SK-N-SH (cell line): ENCODE results near the gene ZSCAN10. TPM values are rescaled to one million over a fixed set of nuclear protein-coding genes. Genes with fewer than 3 reads are reported as not detected.

Experiments used
- CTCF ChIA-PET: fragments of 300-600, 350-600 bp; formaldehyde crosslinking; extraction: SDS; loops from one replicate; lab custom pipeline; 2021; lab: Yijun Ruan, JAX
- POLR2A ChIA-PET: fragments of 350-600 bp; sonication (Branson Sonifier 250); formaldehyde crosslinking; extraction: SDS; loops from one replicate; lab custom pipeline; 2020; ENCODE audit warnings: antibody characterized with exemption, inconsistent platforms; lab: Yijun Ruan, JAX
- DNase-seq: peaks from one replicate; pipeline ENCODE4 v3.0.0; 2012
- H2AFZ ChIP-seq: fragments of 200-600 bp; sonication (generic); 2 replicates; pipeline ENCODE4 v1.8.1; 2016; ENCODE audit warnings: antibody characterized with exemption, mild to moderate bottlenecking, low read depth
- H3F3A ChIP-seq: fragments of 200-600 bp; sonication (generic); replicated peaks from 2 replicates; pipeline ENCODE3; 2016; ENCODE audit warnings: antibody characterized with exemption, mild to moderate bottlenecking; ENCODE audit not compliant: insufficient read depth
- H3K27ac ChIP-seq, 2 experiments: fragments of 200-500 bp in 1 of 2; fragments of 200-600 bp in 1 of 2; sonication (Bioruptor generic) in 1 of 2; sonication (generic), shearing (Covaris generic) in 1 of 2; 2 replicates each; pipeline versions ENCODE4 v1.5.1 to v1.6.1; 2014 to 2016; ENCODE audit warnings: low read depth in 2 of 2, inconsistent platforms in 1 of 2, low read length in 1 of 2, mild to moderate bottlenecking in 1 of 2, mixed read lengths in 1 of 2
- H3K27me3 ChIP-seq: fragments of 200-600 bp; sonication (generic), shearing (Covaris generic); 2 replicates; pipeline ENCODE4 v1.6.1; 2016; ENCODE audit warnings: mixed run types; ENCODE audit not compliant: insufficient read depth
- H3K36me3 ChIP-seq, 2 experiments: fragments of 200-500 bp in 1 of 2; fragments of 200-600 bp in 1 of 2; sonication (Bioruptor generic) in 1 of 2; sonication (generic) in 1 of 2; replicated peaks in 1 of 2; 2 replicates each; pipeline versions ENCODE3 to v1.5.1; 2014 to 2016; ENCODE audit warnings: low read length in 1 of 2, mild to moderate bottlenecking in 1 of 2; ENCODE audit not compliant: insufficient read depth in 2 of 2, control insufficient read depth in 1 of 2
- H3K4me1 ChIP-seq, 2 experiments: fragments of 200-500 bp in 1 of 2; fragments of 200-600 bp in 1 of 2; sonication (Bioruptor generic) in 1 of 2; sonication (generic), shearing (Covaris generic) in 1 of 2; 2 replicates each; pipeline versions ENCODE4 v1.5.1 to v1.6.1; 2014 to 2016; ENCODE audit warnings: low read depth in 1 of 2, low read length in 1 of 2, mixed run types in 1 of 2; ENCODE audit not compliant: insufficient read depth in 2 of 2, control insufficient read depth in 1 of 2
- H3K4me2 ChIP-seq: fragments of 200-600 bp; sonication (generic), shearing (Covaris generic); 2 replicates; pipeline ENCODE4 v1.6.1; 2017; ENCODE audit warnings: mixed run types
- H3K4me3 ChIP-seq, 2 experiments: fragments of 200-500 bp in 1 of 2; fragments of 200-600 bp in 1 of 2; sonication (Bioruptor generic) in 1 of 2; sonication (generic), shearing (Covaris generic) in 1 of 2; 2 replicates each; pipeline versions ENCODE4 v1.5.1 to v1.8.1; 2014 to 2016; ENCODE audit warnings: low read depth in 2 of 2, inconsistent platforms in 1 of 2, low read length in 1 of 2, mild to moderate bottlenecking in 1 of 2, mixed read lengths in 1 of 2, moderate library complexity in 1 of 2
- H3K79me2 ChIP-seq: fragments of 200-600 bp; sonication (generic); 2 replicates; pipeline ENCODE4 v1.8.1; 2017; ENCODE audit warnings: mild to moderate bottlenecking; ENCODE audit not compliant: insufficient read depth
- H3K9ac ChIP-seq: fragments of 200-600 bp; sonication (generic); 2 replicates; pipeline ENCODE4 v1.6.1; 2017; ENCODE audit warnings: mixed run types
- H3K9me2 ChIP-seq: fragments of 200-600 bp; sonication (generic); 2 replicates; pipeline ENCODE4 v1.6.1; 2017; ENCODE audit warnings: mixed run types
- H3K9me3 ChIP-seq: fragments of 200-600 bp; sonication (generic); 2 replicates; pipeline ENCODE4 v1.6.1; 2017; ENCODE audit warnings: mixed run types, mild to moderate bottlenecking, moderate library complexity
- H4K20me1 ChIP-seq: fragments of 200-600 bp; sonication (generic); 2 replicates; pipeline ENCODE4 v1.6.1; 2017; ENCODE audit warnings: mild to moderate bottlenecking, mixed run types; ENCODE audit not compliant: insufficient read depth
- CHD2 ChIP-seq: fragments of 150-350 bp; IDR thresholded peaks from 2 replicates; pipeline ENCODE4 v1.6.1; 2018; ENCODE audit warnings: low read length; ENCODE audit not compliant: partially characterized antibody
- ELF1 ChIP-seq: IDR thresholded peaks from 2 replicates; pipeline ENCODE4 v1.4.0; 2012
- EP300 ChIP-seq, 2 experiments: IDR thresholded peaks; 2 replicates each; pipeline versions ENCODE4 v1.4.0 to v1.6.1; 2012; ENCODE audit warnings: borderline replicate concordance in 1 of 2, low read depth in 1 of 2, low read length in 1 of 2
- FOSL2 ChIP-seq: IDR thresholded peaks from 2 replicates; pipeline ENCODE4 v1.4.0; 2012; ENCODE audit warnings: low read depth, mild to moderate bottlenecking, moderate library complexity, borderline replicate concordance
- FOXJ3 ChIP-seq: sonication (generic); formaldehyde crosslinking; IDR thresholded peaks from 2 replicates; pipeline ENCODE4 v1.5.1; 2020; ENCODE audit warnings: mild to moderate bottlenecking, missing genetic modification reagents
- FOXM1 ChIP-seq: IDR thresholded peaks from 2 replicates; pipeline ENCODE4 v1.4.0; 2012; ENCODE audit warnings: low read depth, mild to moderate bottlenecking
- GABPA ChIP-seq: IDR thresholded peaks from 2 replicates; pipeline ENCODE4 v1.4.0; 2012; ENCODE audit warnings: low read depth, mild to moderate bottlenecking
- MAX ChIP-seq: IDR thresholded peaks from 2 replicates; pipeline ENCODE4 v1.4.0; 2012; ENCODE audit warnings: low read depth
- MXI1 ChIP-seq: IDR thresholded peaks from 2 replicates; pipeline ENCODE4 v1.6.1; 2012; ENCODE audit warnings: mild to moderate bottlenecking, low read depth, low read length, improper control_type of control experiment
- NRF1 ChIP-seq: IDR thresholded peaks from 2 replicates; pipeline ENCODE4 v1.6.1; 2012; ENCODE audit warnings: low read depth, mild to moderate bottlenecking, low read length
- RAD21 ChIP-seq: IDR thresholded peaks from 2 replicates; pipeline ENCODE4 v1.6.1; 2012; ENCODE audit warnings: mild to moderate bottlenecking, low read length
- RXRA ChIP-seq: IDR thresholded peaks from 2 replicates; pipeline ENCODE4 v1.4.0; 2012; ENCODE audit warnings: low read depth, mild to moderate bottlenecking, borderline replicate concordance
- SMC3 ChIP-seq: IDR thresholded peaks from 2 replicates; pipeline ENCODE4 v1.6.1; 2012; ENCODE audit warnings: low read depth, low read length, improper control_type of control experiment
- TAF1 ChIP-seq: IDR thresholded peaks from 2 replicates; pipeline ENCODE4 v1.6.1; 2012; ENCODE audit warnings: low read depth, mild to moderate bottlenecking, low read length, moderate library complexity, borderline replicate concordance
- TCF12 ChIP-seq: IDR thresholded peaks from 2 replicates; pipeline ENCODE4 v1.4.0; 2012
- TEAD4 ChIP-seq: IDR thresholded peaks from 2 replicates; pipeline ENCODE4 v1.4.0; 2012; ENCODE audit warnings: mild to moderate bottlenecking, borderline replicate concordance; ENCODE audit not compliant: insufficient read depth
- WGBS: methylation state at CpG from one replicate; pipeline ENCODE4 v1.1.6; 2017; ENCODE audit warnings: low lambda C conversion rate; 5-methylcytosine and 5-hydroxymethylcytosine counted together
- polyA plus RNA-seq, 3 experiments: library from polyadenylated mRNA; depleted of rRNA; stranded (reverse); fragments of >200 nt; gene quantifications; 2 replicates each; pipeline ENCODE4 v1.2.3, GENCODE V29; 2012
- TF ChIP-seq, protein P1 (sequence below): IDR thresholded peaks from 2 replicates; pipeline ENCODE4 v1.4.0; 2012; ENCODE audit warnings: low read depth, borderline replicate concordance
- TF ChIP-seq, protein P2 (sequence below): IDR thresholded peaks from 2 replicates; pipeline ENCODE4 v1.6.1; 2012; ENCODE audit warnings: mild to moderate bottlenecking, low read depth, low read length, moderate library complexity
- TF ChIP-seq, protein P3 (sequence below): fragments of 150-350 bp; IDR thresholded peaks from 2 replicates; pipeline ENCODE4 v1.6.1; 2017; ENCODE audit warnings: antibody characterized with exemption, low read length, low read depth, borderline replicate concordance

Gene ZSCAN10
- polyA plus RNA-seq, 1 of the 3 experiments (the other 2 are of a cell fraction): 0.05 TPM

DNA sequence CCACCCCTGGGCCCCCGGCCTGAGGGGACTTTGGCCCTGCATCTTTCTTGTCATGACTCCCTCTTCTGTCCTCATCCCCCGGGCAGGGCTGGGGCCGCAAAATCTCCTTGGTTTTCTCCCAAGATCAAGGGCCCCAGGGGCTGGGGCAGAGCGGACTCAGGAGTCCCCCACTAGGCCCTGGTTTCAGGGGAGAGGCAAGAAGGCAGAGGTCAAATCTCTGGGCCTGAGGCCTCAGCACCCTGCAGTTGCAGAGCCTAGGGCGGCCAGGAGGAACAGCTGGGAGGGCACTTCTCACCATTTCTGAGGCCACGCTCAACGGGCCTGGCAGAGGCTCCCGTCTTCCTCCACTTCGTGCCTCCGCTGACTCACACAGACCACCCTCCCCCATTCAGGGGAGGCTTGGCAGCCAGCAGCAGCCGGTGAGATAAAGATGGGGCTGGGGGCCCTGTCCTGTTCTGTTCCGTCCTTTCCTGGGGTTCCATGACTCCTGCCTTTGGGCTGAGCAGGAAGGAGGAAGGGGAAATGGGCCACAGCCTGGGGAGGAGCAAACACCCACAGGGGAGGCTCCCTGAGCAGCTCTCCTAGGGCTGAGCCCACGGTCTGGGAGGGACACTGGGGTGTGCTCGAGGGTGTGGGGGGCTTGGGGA is 12.4 kb downstream of the ZSCAN10 start (continued):
- no peak for TF ChIP-seq FOXJ3 (CRISPR knock-in tag)
- no peak for TF ChIP-seq CHD2
- no peak for TF ChIP-seq MXI1
- TF ChIP-seq TAF1: no peak
- TF ChIP-seq RXRA: no peak
- TF ChIP-seq TCF12: no peak
- TF ChIP-seq EP300 (IDR thresholded peaks at IDR 0.05; ENCODE audit: borderline replicate concordance in 1 of 2, low read depth in 1 of 2, low read length in 1 of 2): no peak

DNA sequence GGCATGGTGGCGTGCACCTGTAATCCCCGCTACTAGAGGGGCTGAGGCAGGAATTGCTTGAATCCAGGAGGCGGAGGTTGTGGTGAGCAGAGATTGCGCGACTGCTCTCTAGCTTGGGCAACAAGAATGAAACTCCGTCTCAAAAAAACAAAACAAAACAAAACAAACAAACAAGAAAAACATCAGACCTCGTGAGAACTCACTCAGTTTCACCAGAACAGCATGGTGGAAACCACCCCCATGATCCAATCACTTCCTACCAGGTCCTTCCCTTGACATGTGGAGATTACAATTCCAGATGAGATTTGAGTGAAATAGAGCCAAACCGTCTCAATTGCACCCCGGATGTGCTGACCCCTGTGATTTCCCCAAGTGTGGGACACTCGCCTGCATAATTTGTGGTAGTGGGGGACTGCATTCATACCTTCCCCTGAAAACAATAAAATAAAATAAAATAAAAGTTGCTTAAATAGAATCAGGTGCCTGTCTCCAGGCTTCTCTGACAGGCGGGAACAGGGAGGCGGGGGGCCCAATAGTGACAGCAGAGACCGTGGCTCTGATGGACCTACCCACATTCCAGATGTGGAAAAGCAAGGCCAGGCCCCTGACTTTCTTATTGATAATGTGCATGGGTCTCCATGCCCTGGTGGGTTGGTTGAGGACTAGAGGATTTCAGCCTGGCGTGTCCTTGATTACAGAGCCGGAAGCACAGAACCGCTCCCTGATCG is 13.1 kb downstream of the ZSCAN10 start:
- no peaks in the 10 kb centered on the region; a peak in 1 of 4 replicates for H3K4me1 ChIP-seq
- 79% methylated on average over 17 of the region's 17 CpGs for WGBS
- no peaks in the 10 kb centered on the region for H3K9me2 ChIP-seq
- no peak overlapping the region for H3K27ac ChIP-seq
- no peaks in the 10 kb centered on the region for H3F3A ChIP-seq
- H3K36me3 ChIP-seq: no peaks in the 10 kb centered on the region
- ChIA-PET POLR2A (no interaction called here), CTCF (interaction anchor here (0.7 to 2.0 kb wide), 4 partner anchors 27 to 427 kb away, joined by 3 to 13 read pairs (median 6); no protein-coding TSS in a partner anchor)
- no peak overlapping the region for H3K9ac ChIP-seq
- no peaks in the 10 kb centered on the region for H4K20me1 ChIP-seq
- no peaks in the 10 kb centered on the region for H3K9me3 ChIP-seq
- no peak for DNase-seq
- no peak overlapping the region for H3K4me2 ChIP-seq
- no peak overlapping the region for H2AFZ ChIP-seq
- TF ChIP-seq TEAD4 (no peak), FOSL2 (no peak), RAD21 (no peak), NRF1 (no peak), CHD2 (no peak), MAX (no peak), MXI1 (no peak), GABPA (no peak), SMC3 (no peak), ELF1 (no peak), FOXM1 (no peak), EP300 (IDR thresholded peaks at IDR 0.05; ENCODE audit: borderline replicate concordance in 1 of 2, low read depth in 1 of 2, low read length in 1 of 2) (no peak)
- TF ChIP-seq, protein P1, sequence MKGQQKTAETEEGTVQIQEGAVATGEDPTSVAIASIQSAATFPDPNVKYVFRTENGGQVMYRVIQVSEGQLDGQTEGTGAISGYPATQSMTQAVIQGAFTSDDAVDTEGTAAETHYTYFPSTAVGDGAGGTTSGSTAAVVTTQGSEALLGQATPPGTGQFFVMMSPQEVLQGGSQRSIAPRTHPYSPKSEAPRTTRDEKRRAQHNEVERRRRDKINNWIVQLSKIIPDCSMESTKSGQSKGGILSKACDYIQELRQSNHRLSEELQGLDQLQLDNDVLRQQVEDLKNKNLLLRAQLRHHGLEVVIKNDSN: no peak
- TF ChIP-seq, protein P2, sequence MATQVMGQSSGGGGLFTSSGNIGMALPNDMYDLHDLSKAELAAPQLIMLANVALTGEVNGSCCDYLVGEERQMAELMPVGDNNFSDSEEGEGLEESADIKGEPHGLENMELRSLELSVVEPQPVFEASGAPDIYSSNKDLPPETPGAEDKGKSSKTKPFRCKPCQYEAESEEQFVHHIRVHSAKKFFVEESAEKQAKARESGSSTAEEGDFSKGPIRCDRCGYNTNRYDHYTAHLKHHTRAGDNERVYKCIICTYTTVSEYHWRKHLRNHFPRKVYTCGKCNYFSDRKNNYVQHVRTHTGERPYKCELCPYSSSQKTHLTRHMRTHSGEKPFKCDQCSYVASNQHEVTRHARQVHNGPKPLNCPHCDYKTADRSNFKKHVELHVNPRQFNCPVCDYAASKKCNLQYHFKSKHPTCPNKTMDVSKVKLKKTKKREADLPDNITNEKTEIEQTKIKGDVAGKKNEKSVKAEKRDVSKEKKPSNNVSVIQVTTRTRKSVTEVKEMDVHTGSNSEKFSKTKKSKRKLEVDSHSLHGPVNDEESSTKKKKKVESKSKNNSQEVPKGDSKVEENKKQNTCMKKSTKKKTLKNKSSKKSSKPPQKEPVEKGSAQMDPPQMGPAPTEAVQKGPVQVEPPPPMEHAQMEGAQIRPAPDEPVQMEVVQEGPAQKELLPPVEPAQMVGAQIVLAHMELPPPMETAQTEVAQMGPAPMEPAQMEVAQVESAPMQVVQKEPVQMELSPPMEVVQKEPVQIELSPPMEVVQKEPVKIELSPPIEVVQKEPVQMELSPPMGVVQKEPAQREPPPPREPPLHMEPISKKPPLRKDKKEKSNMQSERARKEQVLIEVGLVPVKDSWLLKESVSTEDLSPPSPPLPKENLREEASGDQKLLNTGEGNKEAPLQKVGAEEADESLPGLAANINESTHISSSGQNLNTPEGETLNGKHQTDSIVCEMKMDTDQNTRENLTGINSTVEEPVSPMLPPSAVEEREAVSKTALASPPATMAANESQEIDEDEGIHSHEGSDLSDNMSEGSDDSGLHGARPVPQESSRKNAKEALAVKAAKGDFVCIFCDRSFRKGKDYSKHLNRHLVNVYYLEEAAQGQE: no peak
- TF ChIP-seq, protein P3, sequence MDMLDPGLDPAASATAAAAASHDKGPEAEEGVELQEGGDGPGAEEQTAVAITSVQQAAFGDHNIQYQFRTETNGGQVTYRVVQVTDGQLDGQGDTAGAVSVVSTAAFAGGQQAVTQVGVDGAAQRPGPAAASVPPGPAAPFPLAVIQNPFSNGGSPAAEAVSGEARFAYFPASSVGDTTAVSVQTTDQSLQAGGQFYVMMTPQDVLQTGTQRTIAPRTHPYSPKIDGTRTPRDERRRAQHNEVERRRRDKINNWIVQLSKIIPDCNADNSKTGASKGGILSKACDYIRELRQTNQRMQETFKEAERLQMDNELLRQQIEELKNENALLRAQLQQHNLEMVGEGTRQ: no peak
- peaks cover 45% of the 10 kb centered on the region for H3K27me3 ChIP-seq
- no peak overlapping the region for H3K4me3 ChIP-seq
- H3K79me2 ChIP-seq: no peaks in the 10 kb centered on the region
